PC-3 (cell line): Measurements from ENCODE around the gene RXRA. TPM values are rescaled to one million over a fixed set of nuclear protein-coding genes. Genes with fewer than 3 reads are reported as not detected.

Experiments
- ATAC-seq: fragments of 200-7000 bp; cut with Tn5 transposase; 2 replicates; pipeline ENCODE4 v1.9.1; 2020; ENCODE audit warnings: mild to moderate bottlenecking, moderate library complexity
- BruUV-seq: library from RNA; stranded (reverse); fragments of 400-500 nt; replicated peaks from 2 replicates; lab custom pipeline; 2021; lab: Mats Ljungman, UMichigan
- CTCF ChIA-PET: fragments of 300-600 bp; sonication (Branson Sonifier 250); formaldehyde crosslinking; loops from one replicate; lab custom pipeline; 2022; ENCODE audit warnings: antibody characterized with exemption; lab: Charles Lee
- POLR2A ChIA-PET: fragments of 300-600 bp; sonication (Branson Sonifier 250); formaldehyde crosslinking; loops from one replicate; lab custom pipeline; 2022; ENCODE audit warnings: antibody characterized with exemption; ENCODE audit not compliant: unreplicated experiment; lab: Charles Lee
- DNase-seq: peaks from one replicate; pipeline ENCODE4 v3.0.0-alpha.2; 2015
- H2AFZ ChIP-seq: fragments of 300-600 bp; sonication (generic); 2 replicates; pipeline ENCODE4 v1.6.0; 2016; ENCODE audit warnings: antibody characterized with exemption, low read length
- H3F3A ChIP-seq: fragments of 300-600 bp; sonication (generic); one replicate; pipeline ENCODE4 v1.6.0; 2017; ENCODE audit warnings: antibody characterized with exemption, low read length, control low read depth, mild to moderate bottlenecking; ENCODE audit not compliant: unreplicated experiment
- H3K27ac ChIP-seq: fragments of 300-600 bp; sonication (generic); 2 replicates; pipeline ENCODE4 v1.5.1; 2016; ENCODE audit warnings: mild to moderate bottlenecking, low read length
- H3K27me3 ChIP-seq: fragments of 300-600 bp; sonication (generic); 2 replicates; pipeline ENCODE4 v1.6.1; 2016; ENCODE audit warnings: low read length, mixed read lengths
- H3K36me3 ChIP-seq: fragments of 300-600 bp; sonication (generic); 2 replicates; pipeline ENCODE4 v1.6.1; 2016; ENCODE audit warnings: low read depth, mixed run types, low read length, mixed read lengths
- H3K4me1 ChIP-seq: fragments of 300-600 bp; sonication (generic); 2 replicates; pipeline ENCODE4 v1.5.1; 2016; ENCODE audit warnings: low read length; ENCODE audit not compliant: insufficient read depth
- H3K4me2 ChIP-seq: fragments of 300-600 bp; sonication (generic); 2 replicates; pipeline ENCODE4 v1.6.0; 2016; ENCODE audit warnings: low read length
- H3K4me3 ChIP-seq: fragments of 300-600 bp; sonication (generic); 2 replicates; pipeline ENCODE4 v1.5.1; 2016; ENCODE audit warnings: mild to moderate bottlenecking, low read length, mixed read lengths
- H3K79me2 ChIP-seq: fragments of 300-600 bp; sonication (generic); 2 replicates; pipeline ENCODE4 v1.6.1; 2017; ENCODE audit warnings: low read length, mixed read lengths
- H3K9ac ChIP-seq: fragments of 300-600 bp; sonication (generic); 2 replicates; pipeline ENCODE4 v1.6.0; 2016; ENCODE audit warnings: mild to moderate bottlenecking, low read length
- H3K9me2 ChIP-seq: fragments of 300-600 bp; sonication (generic); replicated peaks from 2 replicates; pipeline ENCODE4 v1.6.1; 2016; ENCODE audit warnings: mixed run types, low read length, mixed read lengths
- H3K9me3 ChIP-seq: fragments of 300-600 bp; sonication (generic); 2 replicates; pipeline ENCODE4 v1.6.1; 2016; ENCODE audit warnings: low read length, mixed read lengths
- H4K20me1 ChIP-seq: fragments of 300-600 bp; sonication (generic); 2 replicates; pipeline ENCODE4 v1.6.1; 2016; ENCODE audit warnings: low read length, mixed read lengths
- CTCF ChIP-seq: fragments of 300-600 bp; sonication (generic); conservative IDR thresholded peaks from 2 replicates; pipeline ENCODE4 v1.5.1; 2017; ENCODE audit warnings: antibody characterized with exemption, low read depth, mild to moderate bottlenecking, low read length
- EZH2 ChIP-seq: fragments of 300-600 bp; sonication (generic); IDR thresholded peaks from one replicate; pipeline ENCODE4 v1.6.1; 2017; ENCODE audit warnings: antibody characterized with exemption, mild to moderate bottlenecking, low read length; ENCODE audit not compliant: unreplicated experiment
- EZH2phosphoT487 ChIP-seq: fragments of 300-600 bp; sonication (generic); IDR thresholded peaks from 2 replicates; pipeline ENCODE4 v1.6.1; 2018; ENCODE audit warnings: mild to moderate bottlenecking, antibody characterized with exemption, low read length, borderline replicate concordance
- intact Hi-C: fragments of 100-400 bp; cut with micrococcal nuclease; formaldehyde crosslinking; loops from 2 replicates; pipeline ENCODE4 v1.9.0; 2023
- total RNA-seq: library from RNA; depleted of rRNA; stranded (reverse); fragments of >200 nt; gene quantifications from 2 replicates; pipeline ENCODE4 v1.2.3, GENCODE V29; 2014

RXRA gene
- total RNA-seq, 1 experiment from 2014 or later = 17.5 TPM

GRCh38 chr9:134414900-134415425 is 88.7 kb downstream of the RXRA start:
- Histone ChIP-seq H3K4me1 (peaks cover 20% of the 10 kb centered on the region), H3K27ac (no peak overlapping the region), H3F3A (no peaks in the 10 kb centered on the region), H4K20me1 (peaks cover 6% of the 10 kb centered on the region; the same call in 1 of the 2 replicates), H3K9me2 (no peaks in the 10 kb centered on the region), H3K27me3 (no peaks in the 10 kb centered on the region), H3K4me2 (no peak overlapping the region), H2AFZ (no peak overlapping the region), H3K36me3 (no peaks in the 10 kb centered on the region), H3K9ac (no peak overlapping the region), H3K9me3 (no peaks in the 10 kb centered on the region), H3K4me3 (no peak overlapping the region), H3K79me2 (no peaks in the 10 kb centered on the region)
- intact Hi-C loops = loop anchor here (10.0 kb wide), 1 partner anchor 90 kb away; the partner anchor contains the start of gene RXRA
- ATAC-seq = no peak
- DNase-seq = no peak
- TF ChIP-seq EZH2 = no peak
- no peak for TF ChIP-seq CTCF
- BruUV-seq = no TSS peak
- ChIA-PET CTCF (interaction anchor here (0.7 kb wide), 1 partner anchor 754 kb away, joined by 3 read pairs; no protein-coding TSS in a partner anchor), POLR2A (no interaction called here)

GRCh38 chr9:134416385-134417015 is 90.2 kb downstream of the RXRA start:
- no peaks in the 10 kb centered on the region for H3K9me2 ChIP-seq
- DNase-seq = no peak
- CTCF ChIA-PET = no interaction called here
- H2AFZ ChIP-seq = no peak overlapping the region
- no peaks in the 10 kb centered on the region for H3K79me2 ChIP-seq
- H3K9ac ChIP-seq = no peak overlapping the region
- peaks cover 20% of the 10 kb centered on the region for H3K4me1 ChIP-seq
- no peak overlapping the region for H3K4me2 ChIP-seq
- TF ChIP-seq EZH2phosphoT487 = no peak
- TF ChIP-seq CTCF = no peak
- no peak for TF ChIP-seq EZH2
- no peak for ATAC-seq
- POLR2A ChIA-PET = no interaction called here
- H3K4me3 ChIP-seq = no peak overlapping the region
- intact Hi-C loops = loop anchor here (10.0 kb wide), 1 partner anchor 92 kb away; the partner anchor contains the start of gene RXRA
- no peak overlapping the region for H3K27ac ChIP-seq
- no peaks in the 10 kb centered on the region for H3K9me3 ChIP-seq
- H3F3A ChIP-seq = no peaks in the 10 kb centered on the region
- H3K27me3 ChIP-seq = no peaks in the 10 kb centered on the region
- H3K36me3 ChIP-seq = no peaks in the 10 kb centered on the region
- no TSS peak for BruUV-seq
- peaks cover 6% of the 10 kb centered on the region; the same call in 1 of the 2 replicates for H4K20me1 ChIP-seq

- BruUV-seq = no TSS peak
- intact Hi-C loops = loop anchor here (10.0 kb wide), 1 partner anchor 94 kb away; the partner anchor contains the start of gene RXRA
- TF ChIP-seq CTCF (no peak), EZH2 (no peak), EZH2phosphoT487 (no peak)
- Histone ChIP-seq H3K4me2 (no peak overlapping the region), H2AFZ (no peak overlapping the region), H3F3A (no peaks in the 10 kb centered on the region), H3K9me2 (no peaks in the 10 kb centered on the region), H3K9ac (no peak overlapping the region), H3K36me3 (no peaks in the 10 kb centered on the region), H3K9me3 (no peaks in the 10 kb centered on the region), H3K27ac (no peak overlapping the region), H3K27me3 (no peaks in the 10 kb centered on the region), H3K79me2 (no peaks in the 10 kb centered on the region), H3K4me1 (peaks cover 13% of the 10 kb centered on the region), H3K4me3 (no peak overlapping the region), H4K20me1 (peaks cover 6% of the 10 kb centered on the region; the same call in 1 of the 2 replicates)
- ChIA-PET CTCF (no interaction called here), POLR2A (no interaction called here)
- DNase-seq (no peak), ATAC-seq (no peak)
Observed at GRCh38 chr9:134418354-134418753, 92.1 kb downstream of the RXRA start.
